BJ (cell line): ENCODE measurements around the gene LEPROT. TPM values are rescaled to one million over a fixed set of nuclear protein-coding genes. Genes with fewer than 3 reads are reported as not detected.

Experiments used
- CTCF ChIA-PET: fragments of 350-600 bp; formaldehyde crosslinking; extraction: SDS; loops from one replicate; lab custom pipeline; 2021; ENCODE audit warnings: antibody characterized with exemption, inconsistent platforms; lab: Yijun Ruan, JAX
- POLR2A ChIA-PET: fragments of 300-600 bp; sonication (Branson Sonifier 250); formaldehyde crosslinking; extraction: SDS; loops from one replicate; lab custom pipeline; 2021; ENCODE audit warnings: antibody characterized with exemption; lab: Charles Lee
- DNase-seq: peaks from one replicate; pipeline ENCODE4 v3.0.0-alpha.2; 2011; ENCODE audit warnings: low read depth
- H3K27me3 ChIP-seq: 2 replicates; pipeline ENCODE4 v1.6.0; 2011; ENCODE audit warnings: low read length; ENCODE audit not compliant: control insufficient read depth, insufficient read depth
- H3K36me3 ChIP-seq: 2 replicates; pipeline ENCODE4 v1.5.1; 2011; ENCODE audit warnings: low read length; ENCODE audit not compliant: control insufficient read depth, insufficient read depth
- H3K4me3 ChIP-seq: 2 replicates; pipeline ENCODE4 v1.5.1; 2011; ENCODE audit warnings: low read depth, mild to moderate bottlenecking, control low read depth, low read length
- CTCF ChIP-seq: IDR thresholded peaks from 2 replicates; pipeline ENCODE4 v1.5.1; 2011; ENCODE audit warnings: low read depth, mild to moderate bottlenecking, control low read depth, inconsistent platforms, low read length, moderate library complexity; ENCODE audit not compliant: insufficient read depth
- polyA minus RNA-seq: library from RNA; depleted of rRNA, polyadenylated mRNA; stranded (reverse); fragments of >200 nt; gene quantifications from 2 replicates; pipeline ENCODE4 v1.2.3, GENCODE V29; 2011; rRNA and poly(A)+ RNA removed
- polyA plus RNA-seq: library from polyadenylated mRNA; depleted of rRNA; stranded (reverse); fragments of >200 nt; gene quantifications from 2 replicates; pipeline ENCODE4 v1.2.3, GENCODE V29; 2011; rRNA removed

The LEPROT gene
- polyA plus RNA-seq: 66.2 and 95.5 TPM in 2 replicates
- 53.4 and 57.9 TPM in 2 replicates for polyA minus RNA-seq

GRCh38 chr1:65420590-65421350, at the start of gene LEPROT, which contains the start of gene LEPR:
LEPROT (plus strand) TSS chr1:65420668; CDS start chr1:65420725, 57 bp downstream.
LEPR (plus strand) TSS chr1:65420668; CDS start chr1:65565566, 144,898 bp downstream.
- TF ChIP-seq CTCF: no peak
- no peaks in the 10 kb centered on the region for H3K36me3 ChIP-seq
- CTCF ChIA-PET: interaction anchor here (0.6 to 2.1 kb wide), 4 partner anchors 9 to 267 kb away, joined by 3 to 5 read pairs (median 4); no protein-coding TSS in a partner anchor
- POLR2A ChIA-PET: interaction anchor here (0.6 to 1.1 kb wide), 4 partner anchors 11 to 173 kb away, joined by 3 read pairs; no protein-coding TSS in a partner anchor
- peak within 1 kb of the TSS; percentile 89 for H3K4me3 ChIP-seq
- H3K27me3 ChIP-seq: no peaks in the 10 kb centered on the region
- DNase-seq: peak; percentile 58

GRCh38 chr1:65371544-65371943, 48.9 kb upstream of the LEPROT start:
- TF ChIP-seq CTCF: no peak
- Histone ChIP-seq H3K4me3 (no peak overlapping the region), H3K36me3 (no peaks in the 10 kb centered on the region), H3K27me3 (no peaks in the 10 kb centered on the region)
- DNase-seq: no peak
- CTCF ChIA-PET: interaction anchor here (2.8 kb wide), 1 partner anchor 13 kb away, joined by 8 read pairs; no protein-coding TSS in a partner anchor
- POLR2A ChIA-PET: no interaction called here

- DNase-seq: no peak
- ChIA-PET POLR2A (no interaction called here), CTCF (interaction anchor here (1.0 to 2.8 kb wide), 3 partner anchors 12 to 87 kb away, joined by 3 to 8 read pairs (median 3); no protein-coding TSS in a partner anchor)
- Histone ChIP-seq H3K36me3 (no peaks in the 10 kb centered on the region), H3K4me3 (no peak overlapping the region), H3K27me3 (no peaks in the 10 kb centered on the region)
- no peak for TF ChIP-seq CTCF
Measured at GRCh38 chr1:65372557-65372956, 47.9 kb upstream of the LEPROT start.

GRCh38 chr1:65377496-65378246, 42.8 kb upstream of the LEPROT start:
- Histone ChIP-seq H3K27me3 (no peaks in the 10 kb centered on the region), H3K4me3 (no peak overlapping the region), H3K36me3 (no peaks in the 10 kb centered on the region)
- POLR2A ChIA-PET: no interaction called here
- CTCF ChIA-PET: no interaction called here
- no peak for TF ChIP-seq CTCF
- DNase-seq: no peak
